Measurements from ENCODE around the gene UNC80.

DNA sequence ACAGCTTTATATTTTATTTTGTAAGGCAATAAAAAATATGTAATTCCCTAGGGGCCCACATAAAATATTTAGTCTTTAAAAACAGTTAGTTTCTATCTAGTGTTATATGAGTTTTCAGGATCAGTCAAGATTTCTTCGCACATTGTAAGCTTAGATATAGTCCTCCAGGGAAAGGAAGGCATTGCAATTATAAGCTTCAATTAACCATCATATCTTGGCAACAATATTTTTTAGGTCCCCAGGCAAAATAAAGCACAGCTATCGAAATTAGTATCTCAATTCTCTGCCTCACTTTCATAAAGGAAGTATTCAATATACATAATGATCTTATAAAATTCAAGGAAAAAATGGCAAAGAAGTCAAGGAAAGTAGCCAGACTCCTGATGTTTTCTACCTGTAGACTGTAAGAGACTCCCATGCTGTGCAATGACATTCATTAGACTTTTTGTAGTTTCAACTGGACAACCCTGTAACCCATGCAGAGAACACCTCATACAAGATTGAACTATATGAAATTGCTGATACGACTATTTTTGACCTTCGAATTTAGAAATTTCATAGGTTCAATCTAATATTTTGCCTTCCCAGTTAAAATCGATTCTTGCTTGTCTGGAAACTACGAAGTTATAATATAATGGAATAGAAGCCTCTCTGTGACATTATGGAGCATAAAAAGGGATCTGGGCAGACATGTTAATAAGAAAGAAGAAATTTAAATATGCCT is 96.8 kb downstream of the UNC80 start:
- TF ChIP-seq POLR2A (IDR thresholded peaks at IDR 0.05; ENCODE audit: low read depth, low read length) (no peak), POLR2AphosphoS5 (IDR thresholded peaks at IDR 0.05; ENCODE audit: low read depth, low read length) (no peak), PAX5 (IDR thresholded peaks at IDR 0.05; ENCODE audit: insufficient read depth, low read length, severe bottlenecking) (no peak), TAF1 (IDR thresholded peaks at IDR 0.05; ENCODE audit: low read depth, low read length) (no peak)

Data from GM12891 (cell line).